OCI-LY3 (cell line): ENCODE measurements around the gene PDLIM3.

Experiments
- H2AFZ ChIP-seq: fragments of 200-600, 300-600 bp; shearing (Covaris generic); 2 replicates; pipeline ENCODE4 v1.6.0; 2014; ENCODE audit warnings: antibody characterized with exemption, low read depth, low read length
- H3K27ac ChIP-seq: fragments of 200-600, 300-600 bp; sonication (generic); 2 replicates; pipeline ENCODE4 v1.5.1; 2014; ENCODE audit warnings: mild to moderate bottlenecking, low read length, moderate library complexity, mixed read lengths
- H3K27me3 ChIP-seq: fragments of 200-600, 300-600 bp; sonication (generic); 2 replicates; pipeline ENCODE4 v1.6.1; 2014; ENCODE audit warnings: low read depth, low read length, mixed read lengths
- H3K36me3 ChIP-seq: fragments of 200-600, 300-600 bp; sonication (generic); replicated peaks from 2 replicates; pipeline ENCODE3; 2014; ENCODE audit warnings: low read depth, low read length, mixed read lengths
- H3K4me1 ChIP-seq: fragments of 300-600, 200-600 bp; sonication (generic); 2 replicates; pipeline ENCODE4 v1.6.1; 2014; ENCODE audit warnings: low read length, mixed read lengths
- H3K4me2 ChIP-seq: fragments of 200-600, 300-600 bp; sonication (generic); 2 replicates; pipeline ENCODE4 v1.6.1; 2014; ENCODE audit warnings: low read length, mixed read lengths
- H3K4me3 ChIP-seq: fragments of 300-600, 200-600 bp; sonication (generic); 2 replicates; pipeline ENCODE4 v1.5.1; 2014; ENCODE audit warnings: antibody characterized with exemption, mild to moderate bottlenecking, low read length, moderate library complexity
- H3K79me2 ChIP-seq: fragments of 300-600, 200-600 bp; shearing (Covaris generic); 2 replicates; pipeline ENCODE4 v1.6.1; 2014; ENCODE audit warnings: mild to moderate bottlenecking, low read length, mixed read lengths
- H3K9ac ChIP-seq: fragments of 300-600, 200-600 bp; shearing (Covaris generic); 2 replicates; pipeline ENCODE4 v1.6.0; 2014; ENCODE audit warnings: mild to moderate bottlenecking, low read length, moderate library complexity
- H3K9me3 ChIP-seq: fragments of 200-600, 300-600 bp; shearing (Covaris generic); 2 replicates; pipeline ENCODE4 v1.6.1; 2014; ENCODE audit warnings: low read length, mixed read lengths; ENCODE audit not compliant: insufficient read depth
- H4K20me1 ChIP-seq: fragments of 200-600, 300-600 bp; sonication (generic); 2 replicates; pipeline ENCODE4 v1.6.1; 2016; ENCODE audit warnings: low read length, mixed read lengths; ENCODE audit not compliant: insufficient read depth
- EZH2phosphoT487 ChIP-seq: fragments of 200-600 bp; shearing (Covaris generic); IDR thresholded peaks from 2 replicates; pipeline ENCODE4 v1.6.1; 2018; ENCODE audit warnings: antibody characterized with exemption, mixed run types, low read depth
- TF ChIP-seq, protein P1 (sequence below): fragments of 200-600, 300-600 bp; sonication (generic); IDR thresholded peaks from 2 replicates; pipeline ENCODE4 v1.5.1; 2014; ENCODE audit warnings: antibody characterized with exemption, low read length, low read depth

The PDLIM3 gene

DNA sequence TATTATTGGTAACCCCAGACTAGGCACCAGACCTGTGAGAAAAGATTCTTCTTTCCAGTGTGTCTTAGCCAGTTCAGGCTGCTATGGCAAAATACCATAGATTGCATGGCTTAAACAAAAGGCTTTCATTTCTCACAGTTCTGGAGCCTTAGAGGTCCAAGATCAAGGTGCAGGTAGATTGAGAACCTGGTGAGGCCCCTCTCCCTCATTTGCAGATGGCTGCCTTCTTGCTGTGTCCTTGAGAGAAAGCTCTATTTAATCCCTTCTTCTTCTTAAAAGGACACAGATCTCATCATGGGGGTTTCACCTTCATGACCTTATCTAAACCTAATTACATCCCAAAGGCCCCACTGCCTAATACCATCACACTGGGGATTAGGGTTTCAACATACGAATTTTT lies 3.5 kb upstream of the PDLIM3 start:
- Histone ChIP-seq H3K9me3 (no peaks in the 10 kb centered on the region), H3K9ac (no peak overlapping the region), H3K27ac (no peak overlapping the region), H3K36me3 (no peaks in the 10 kb centered on the region), H4K20me1 (no peaks in the 10 kb centered on the region), H3K4me2 (no peak overlapping the region), H3K4me1 (no peaks in the 10 kb centered on the region), H3K27me3 (no peaks in the 10 kb centered on the region), H3K79me2 (no peaks in the 10 kb centered on the region), H3K4me3 (no peak overlapping the region), H2AFZ (no peak overlapping the region)
- TF ChIP-seq, protein P1, sequence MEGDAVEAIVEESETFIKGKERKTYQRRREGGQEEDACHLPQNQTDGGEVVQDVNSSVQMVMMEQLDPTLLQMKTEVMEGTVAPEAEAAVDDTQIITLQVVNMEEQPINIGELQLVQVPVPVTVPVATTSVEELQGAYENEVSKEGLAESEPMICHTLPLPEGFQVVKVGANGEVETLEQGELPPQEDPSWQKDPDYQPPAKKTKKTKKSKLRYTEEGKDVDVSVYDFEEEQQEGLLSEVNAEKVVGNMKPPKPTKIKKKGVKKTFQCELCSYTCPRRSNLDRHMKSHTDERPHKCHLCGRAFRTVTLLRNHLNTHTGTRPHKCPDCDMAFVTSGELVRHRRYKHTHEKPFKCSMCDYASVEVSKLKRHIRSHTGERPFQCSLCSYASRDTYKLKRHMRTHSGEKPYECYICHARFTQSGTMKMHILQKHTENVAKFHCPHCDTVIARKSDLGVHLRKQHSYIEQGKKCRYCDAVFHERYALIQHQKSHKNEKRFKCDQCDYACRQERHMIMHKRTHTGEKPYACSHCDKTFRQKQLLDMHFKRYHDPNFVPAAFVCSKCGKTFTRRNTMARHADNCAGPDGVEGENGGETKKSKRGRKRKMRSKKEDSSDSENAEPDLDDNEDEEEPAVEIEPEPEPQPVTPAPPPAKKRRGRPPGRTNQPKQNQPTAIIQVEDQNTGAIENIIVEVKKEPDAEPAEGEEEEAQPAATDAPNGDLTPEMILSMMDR: no peak
- no peak for TF ChIP-seq EZH2phosphoT487

DNA sequence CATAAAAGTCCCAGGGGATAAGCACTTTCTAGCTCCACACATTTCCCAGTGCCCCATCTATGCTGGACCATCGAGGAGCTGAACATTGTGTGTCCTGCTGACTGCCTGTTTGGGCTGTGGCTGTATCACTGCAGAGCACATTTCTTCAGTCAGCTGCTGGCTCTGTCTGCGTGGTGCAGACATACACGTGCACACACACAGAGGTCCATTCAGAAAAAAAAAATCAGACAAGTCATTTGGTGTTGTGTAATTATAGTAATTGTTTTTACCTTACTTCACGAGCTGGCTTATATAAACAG lies 1.1 kb upstream of the PDLIM3 start:
- Histone ChIP-seq H4K20me1 (no peaks in the 10 kb centered on the region), H2AFZ (no peak overlapping the region), H3K9me3 (no peaks in the 10 kb centered on the region), H3K4me3 (no peak overlapping the region), H3K36me3 (no peaks in the 10 kb centered on the region), H3K4me2 (no peak overlapping the region), H3K27me3 (no peaks in the 10 kb centered on the region), H3K79me2 (no peaks in the 10 kb centered on the region), H3K9ac (no peak overlapping the region), H3K4me1 (no peaks in the 10 kb centered on the region), H3K27ac (no peak overlapping the region)
- TF ChIP-seq, protein P1: no peak
- no peak for TF ChIP-seq EZH2phosphoT487

DNA sequence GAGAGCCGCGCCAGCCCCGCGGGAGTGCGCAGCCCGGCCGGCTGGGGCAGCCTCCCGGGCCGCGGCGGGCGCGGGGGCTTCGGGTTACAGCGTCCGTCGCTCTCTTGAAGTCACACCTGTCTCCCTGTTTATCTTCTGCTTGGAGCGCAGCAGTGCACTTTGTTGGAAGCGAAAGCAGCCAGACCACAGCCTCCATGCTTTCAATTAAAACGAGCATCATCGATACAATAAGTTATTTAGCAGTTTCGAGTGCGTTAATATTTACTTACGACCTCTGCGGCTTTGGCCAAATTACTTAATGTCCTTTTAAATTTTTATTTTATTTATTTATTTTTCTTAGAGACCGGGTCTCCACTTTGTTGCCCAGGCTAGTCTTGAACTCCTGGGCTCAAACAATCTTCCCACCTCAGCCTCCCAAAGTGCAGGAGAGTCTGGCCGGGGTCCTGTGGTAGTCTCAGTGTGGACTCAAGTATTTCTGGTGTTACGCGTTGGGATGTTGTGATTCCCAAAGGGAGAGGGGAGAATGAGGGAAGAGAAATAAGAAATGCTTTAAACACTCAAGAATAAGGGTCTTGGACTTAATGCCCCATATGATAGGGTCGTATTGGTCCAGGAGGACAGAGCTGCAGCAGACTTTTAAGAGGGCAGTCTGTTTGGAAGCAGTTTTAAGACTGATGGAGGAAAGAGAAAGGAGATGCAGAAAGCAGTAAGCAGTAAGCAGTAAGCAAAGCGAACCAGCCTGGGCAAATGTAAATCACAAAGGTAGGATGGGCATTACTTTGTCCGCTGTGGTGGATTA lies 504 bp upstream of the PDLIM3 start:
- H3K4me3 ChIP-seq: no peak overlapping the region

DNA sequence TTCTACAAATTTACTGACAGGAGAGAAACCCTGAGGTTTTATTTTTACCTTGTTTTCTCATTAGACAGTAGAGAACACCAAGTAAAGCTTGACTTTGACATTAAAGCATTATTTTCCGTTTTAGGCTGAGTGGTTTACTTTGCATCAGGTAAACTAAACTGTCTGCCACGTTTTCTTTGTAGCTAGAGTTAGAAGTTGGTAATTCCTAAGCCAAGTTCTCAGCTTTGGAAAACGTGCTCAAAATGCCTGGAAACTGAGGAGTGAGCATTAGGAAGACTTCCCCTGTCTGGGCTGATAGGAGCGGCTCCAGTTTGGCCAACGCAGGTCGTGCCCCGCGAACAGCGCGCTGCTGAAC lies 819 bp downstream of the PDLIM3 start:
- no peak overlapping the region for H3K4me3 ChIP-seq
- H3K4me1 ChIP-seq: no peaks in the 10 kb centered on the region
- no peak overlapping the region for H3K4me2 ChIP-seq
- H3K9ac ChIP-seq: no peak overlapping the region
- H3K79me2 ChIP-seq: no peaks in the 10 kb centered on the region
- TF ChIP-seq, protein P1: no peak
- H2AFZ ChIP-seq: no peak overlapping the region
- H3K27me3 ChIP-seq: no peaks in the 10 kb centered on the region
- H4K20me1 ChIP-seq: no peaks in the 10 kb centered on the region
- H3K36me3 ChIP-seq: no peaks in the 10 kb centered on the region
- no peak overlapping the region for H3K27ac ChIP-seq
- no peaks in the 10 kb centered on the region for H3K9me3 ChIP-seq

More for the DNA sequence above, 504 bp upstream of the PDLIM3 start:
- Histone ChIP-seq H2AFZ (no peak overlapping the region), H3K36me3 (no peaks in the 10 kb centered on the region), H3K9ac (no peak overlapping the region), H3K4me2 (no peak overlapping the region), H4K20me1 (no peaks in the 10 kb centered on the region), H3K9me3 (no peaks in the 10 kb centered on the region), H3K79me2 (no peaks in the 10 kb centered on the region), H3K27ac (no peak overlapping the region), H3K27me3 (no peaks in the 10 kb centered on the region), H3K4me1 (no peaks in the 10 kb centered on the region)
- no peak for TF ChIP-seq EZH2phosphoT487
- TF ChIP-seq, protein P1: no peak
